Activated gamma-delta T cell treated with anti-CD3 and anti-CD28 coated beads, Interleukin-2, amount 50 U/mL, for 16 hours (primary cell): Measurements from ENCODE around the gene DCUN1D1.

Source experiments
- DNase-seq: peaks from one replicate; pipeline ENCODE4 v3.0.0-alpha.2; 2020; ENCODE audit warnings: low read depth

DCUN1D1 gene

DNA sequence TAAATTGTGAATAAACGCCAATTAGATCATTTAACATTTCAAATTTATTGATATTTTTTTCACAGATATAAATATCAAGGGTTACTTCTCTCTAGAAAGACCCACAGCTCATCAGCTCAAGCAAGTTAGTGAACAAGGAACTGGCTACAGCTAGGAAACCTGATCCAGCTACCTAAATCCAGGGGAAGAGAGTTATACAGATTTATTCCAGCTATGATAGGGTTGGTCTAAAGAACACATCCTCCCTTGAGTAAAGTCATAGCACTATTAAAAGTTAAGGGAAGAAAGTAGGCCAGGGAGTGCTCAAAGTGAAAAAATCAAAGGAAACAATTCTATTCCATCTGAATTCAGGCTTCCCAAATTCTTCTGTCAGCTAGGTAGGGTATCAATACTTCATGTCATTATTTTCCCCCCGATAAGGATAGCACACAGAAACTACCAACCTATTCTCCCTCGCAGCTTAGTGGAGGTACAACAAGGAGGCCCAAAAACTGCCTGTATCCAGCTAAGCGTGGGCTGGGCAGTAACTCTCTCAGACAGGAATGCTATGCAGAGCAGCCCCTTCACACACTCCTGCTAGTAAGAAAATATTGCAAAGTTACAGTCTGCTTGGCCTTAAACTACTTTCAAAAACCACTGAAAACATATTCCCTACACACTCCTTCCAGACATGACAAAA lies 44.0 kb downstream of the DCUN1D1 start:
- DNase-seq, result no peak

DNA sequence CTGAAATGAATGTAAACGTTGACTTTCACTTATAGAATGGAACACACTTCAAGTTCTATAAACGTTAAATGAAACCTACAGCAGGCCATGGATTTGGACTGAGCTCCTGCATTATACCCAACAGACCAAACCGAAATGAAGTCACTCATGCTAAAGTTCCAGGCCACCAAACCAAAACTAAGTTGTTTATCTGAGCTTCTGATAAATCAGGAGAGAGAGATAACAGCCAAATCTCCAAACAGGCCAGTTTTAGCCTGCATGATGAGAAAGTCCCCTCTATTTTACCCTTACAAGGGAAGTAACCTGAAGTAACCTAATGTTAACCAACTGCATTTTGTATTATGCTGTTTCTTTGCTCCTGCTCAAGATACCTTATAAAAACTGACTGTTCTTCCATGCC lies 44.5 kb downstream of the DCUN1D1 start:
- DNase-seq, result no peak

DNA sequence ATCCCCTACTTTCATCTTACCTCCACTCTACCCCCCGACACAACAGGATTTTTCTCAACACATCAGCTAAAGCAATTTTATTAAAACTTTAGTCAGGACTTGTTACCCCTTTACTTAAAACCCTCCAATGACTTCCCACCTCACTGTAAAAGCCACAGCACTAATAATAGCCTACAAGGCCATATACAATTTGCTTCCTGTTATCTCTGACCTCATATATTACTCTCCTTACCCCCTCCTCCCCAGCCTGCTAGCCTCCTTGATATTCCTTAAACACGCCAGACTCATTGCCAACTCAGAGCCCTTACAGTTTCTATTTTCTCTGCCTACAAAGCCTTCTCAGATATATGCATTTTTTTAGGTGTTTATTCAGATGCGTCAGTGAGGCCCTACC lies 54.4 kb downstream of the DCUN1D1 start:
- no peak for DNase-seq

DNA sequence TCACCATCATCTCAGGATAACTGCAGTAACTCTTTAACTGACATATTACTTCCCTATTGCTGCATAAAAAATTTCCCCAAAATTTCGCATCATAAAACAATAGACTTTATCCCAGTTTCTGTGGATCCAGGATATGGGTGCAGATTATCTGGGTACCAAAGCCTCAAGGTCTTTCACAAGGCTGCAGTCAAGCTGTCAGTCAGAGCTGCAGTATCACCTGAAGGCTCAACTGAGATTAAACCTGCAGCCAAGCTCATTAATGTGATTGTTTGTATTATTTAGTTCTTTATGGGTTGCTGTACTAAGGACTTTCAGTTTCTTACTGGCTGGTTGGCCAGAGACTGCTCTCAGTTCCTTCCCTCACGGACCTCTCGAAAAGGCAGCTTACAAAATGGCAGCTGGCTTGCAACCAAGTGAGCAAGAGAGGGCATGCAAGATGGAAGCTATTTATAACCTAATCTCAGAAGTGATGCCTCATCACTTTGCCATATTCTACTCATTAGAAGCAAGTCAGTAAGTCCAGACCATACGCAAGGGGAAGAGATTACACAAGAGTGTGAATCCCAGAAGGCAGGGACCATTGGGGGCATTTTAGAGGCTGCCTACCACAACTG lies 54.9 kb downstream of the DCUN1D1 start:
- DNase-seq, result no peak

DNA sequence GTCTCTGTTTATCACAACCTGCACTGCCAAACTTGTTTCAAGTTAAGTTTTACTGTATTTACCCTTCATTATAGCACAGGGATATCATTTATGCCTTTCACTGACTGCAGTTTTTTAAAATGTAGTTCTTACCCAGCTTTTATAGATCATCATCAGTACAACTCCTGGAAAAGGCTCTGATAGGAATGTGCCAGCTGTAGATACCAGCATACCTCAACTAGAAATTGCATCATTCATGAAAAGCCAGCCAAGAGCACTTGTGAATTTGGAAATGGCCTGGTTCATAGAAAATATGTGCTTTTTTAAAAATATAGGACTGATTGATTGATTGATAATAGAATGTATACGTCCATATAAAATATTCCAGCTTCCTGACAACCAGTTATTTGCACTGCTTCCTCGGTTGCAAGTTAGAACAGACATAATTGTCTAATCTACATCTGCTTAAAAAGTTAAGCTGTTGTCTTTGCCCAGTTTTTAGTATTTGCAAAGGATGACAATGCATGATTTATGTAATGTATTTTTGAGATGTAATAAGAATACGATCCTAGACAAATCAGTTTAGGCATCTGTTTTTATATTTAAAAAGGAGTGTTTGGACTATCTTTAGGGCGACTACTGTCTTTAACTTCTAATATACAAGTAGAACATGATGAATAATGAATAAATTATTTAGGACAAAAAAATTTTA lies 58.5 kb downstream of the DCUN1D1 start:
- DNase-seq, result no peak

DNA sequence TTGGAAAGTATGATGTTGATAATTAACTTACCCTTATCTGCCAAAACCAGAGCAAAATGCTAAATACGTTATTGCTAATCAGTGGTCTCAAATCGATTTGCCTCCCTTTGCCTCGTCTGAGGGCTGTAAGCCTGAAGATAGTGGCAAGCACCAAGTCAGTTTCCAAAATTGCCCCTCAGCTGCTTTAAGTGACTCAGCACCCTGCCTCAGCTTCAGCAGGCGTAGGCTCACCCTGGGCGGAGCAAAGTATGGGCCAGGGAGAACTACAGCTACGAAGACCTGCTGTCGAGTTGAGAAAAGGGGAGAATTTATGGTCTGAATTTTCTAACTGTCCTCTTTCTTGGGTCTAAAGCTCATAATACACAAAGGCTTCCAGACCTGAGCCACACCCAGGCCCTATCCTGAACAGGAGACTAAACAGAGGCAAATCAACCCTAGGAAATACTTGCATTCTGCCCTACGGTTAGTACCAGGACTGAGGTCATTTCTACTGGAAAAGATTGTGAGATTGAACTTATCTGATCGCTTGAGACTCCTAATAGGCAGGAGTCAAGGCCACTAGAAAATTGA lies 59.7 kb downstream of the DCUN1D1 start:
- DNase-seq, result no peak

DNA sequence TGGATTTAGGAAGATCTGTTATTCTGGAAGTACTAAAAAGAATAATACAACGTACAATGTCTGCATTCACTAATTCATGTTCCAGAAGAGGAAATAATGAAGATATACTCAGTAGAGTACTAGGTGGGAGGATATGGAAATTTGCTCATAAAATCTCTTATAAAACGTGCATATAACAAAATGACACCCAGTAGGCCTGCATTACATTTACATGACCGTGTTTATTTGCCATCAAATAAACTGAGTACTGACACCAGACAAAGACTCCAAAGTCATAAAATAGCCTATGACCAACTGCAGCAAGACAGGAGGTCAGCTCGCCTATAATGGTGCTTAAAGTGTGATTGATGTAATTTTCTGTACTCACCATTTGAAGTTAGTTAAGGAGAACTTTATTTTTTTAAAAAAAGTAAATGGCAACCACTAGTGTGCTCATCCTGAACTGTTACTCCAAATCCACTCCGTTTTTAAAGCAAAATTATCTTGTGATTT lies 60.4 kb downstream of the DCUN1D1 start:
- no peak for DNase-seq

DNA sequence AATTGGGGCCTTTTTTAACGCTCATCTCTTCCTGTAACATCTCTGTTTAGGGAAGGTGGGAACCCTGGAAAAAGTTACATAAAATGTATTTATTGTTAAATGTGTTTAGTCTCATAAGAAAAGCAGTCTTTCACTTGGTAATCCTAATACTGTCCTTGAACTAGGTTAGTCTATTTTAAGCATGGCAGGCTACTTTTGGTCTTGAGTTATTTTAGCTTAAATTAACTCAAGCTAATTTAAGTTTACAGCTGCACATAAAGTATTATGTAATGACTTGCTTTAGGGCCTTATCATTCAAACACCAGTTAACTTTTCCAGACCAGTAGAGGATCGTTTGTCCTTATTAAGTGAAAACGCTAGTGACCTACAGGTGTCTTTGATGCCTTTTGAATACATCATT lies 63.2 kb downstream of the DCUN1D1 start:
- DNase-seq, result no peak

DNA sequence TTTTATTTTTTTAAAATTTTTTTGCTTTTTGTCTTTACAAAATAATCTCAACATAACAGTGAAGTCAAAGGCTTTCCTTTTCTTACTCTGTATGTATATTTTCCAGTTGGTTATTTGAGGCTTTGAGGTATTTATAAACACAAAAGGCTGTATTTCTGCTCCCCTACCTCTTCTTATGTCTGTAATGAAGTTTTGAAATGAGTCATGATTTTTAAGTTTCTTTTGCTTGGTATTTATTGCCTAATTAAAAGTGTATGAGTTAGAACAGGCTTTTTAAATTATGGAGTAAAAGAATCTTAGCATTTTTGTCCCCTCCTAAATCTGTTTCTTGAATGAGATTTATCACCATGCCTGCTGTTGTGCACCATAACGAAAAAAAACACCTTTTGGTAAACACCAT lies 66.0 kb downstream of the DCUN1D1 start:
- no peak for DNase-seq

DNA sequence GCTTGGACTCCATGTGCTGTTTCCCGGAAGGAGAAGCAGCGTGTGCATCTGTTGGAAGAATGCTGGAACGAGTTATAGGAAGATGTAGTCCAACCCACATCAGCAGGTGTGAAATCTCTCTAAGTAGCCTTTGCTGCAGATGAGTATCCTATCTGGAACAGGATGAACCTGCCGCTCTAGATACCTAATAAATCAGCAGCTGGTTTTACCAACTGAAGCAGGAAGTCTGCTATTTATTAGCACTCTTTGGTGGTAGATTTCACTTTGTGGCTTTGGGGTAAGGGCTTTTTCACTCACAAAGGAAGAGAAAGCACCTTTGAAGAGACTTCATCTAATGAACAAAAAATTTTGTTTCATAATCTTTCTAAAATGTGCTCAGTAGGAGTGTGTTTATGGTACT lies 66.4 kb downstream of the DCUN1D1 start:
- no peak for DNase-seq

DNA sequence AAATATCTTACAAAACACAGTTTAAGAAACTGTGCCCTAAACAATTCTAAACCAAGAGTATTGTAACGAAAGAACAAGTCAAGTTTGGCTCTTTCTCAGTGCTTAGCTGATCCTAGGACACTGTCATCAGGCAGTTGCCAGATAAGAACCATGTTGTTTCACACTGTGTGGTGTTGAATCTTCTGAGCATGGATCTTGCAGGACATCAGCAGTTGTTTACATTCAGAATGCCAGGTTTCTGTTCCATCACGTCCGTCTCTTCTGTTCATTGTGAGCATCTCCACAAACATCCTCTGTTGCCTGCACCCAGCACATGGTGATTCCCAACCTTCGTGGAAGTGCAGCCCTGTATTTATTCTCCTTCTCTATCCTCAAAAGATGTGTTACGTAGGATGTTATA lies 67.9 kb downstream of the DCUN1D1 start:
- no peak for DNase-seq

DNA sequence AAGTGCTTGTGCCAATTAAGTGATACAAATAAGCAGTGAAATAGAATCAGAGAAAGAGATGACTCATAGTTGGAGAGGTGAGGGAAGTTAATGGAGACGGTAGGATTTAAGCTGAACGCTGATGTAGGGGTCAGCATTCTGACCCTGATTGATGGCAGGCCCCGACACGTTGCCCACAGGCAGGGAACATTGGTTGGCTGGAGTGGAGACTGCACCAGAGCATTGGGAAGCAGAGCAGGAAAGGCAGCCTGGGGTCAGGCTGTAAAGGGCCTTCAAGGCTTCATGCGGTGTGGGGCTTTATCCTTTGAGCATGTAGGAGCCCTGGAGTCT lies 68.6 kb downstream of the DCUN1D1 start:
- no peak for DNase-seq

DNA sequence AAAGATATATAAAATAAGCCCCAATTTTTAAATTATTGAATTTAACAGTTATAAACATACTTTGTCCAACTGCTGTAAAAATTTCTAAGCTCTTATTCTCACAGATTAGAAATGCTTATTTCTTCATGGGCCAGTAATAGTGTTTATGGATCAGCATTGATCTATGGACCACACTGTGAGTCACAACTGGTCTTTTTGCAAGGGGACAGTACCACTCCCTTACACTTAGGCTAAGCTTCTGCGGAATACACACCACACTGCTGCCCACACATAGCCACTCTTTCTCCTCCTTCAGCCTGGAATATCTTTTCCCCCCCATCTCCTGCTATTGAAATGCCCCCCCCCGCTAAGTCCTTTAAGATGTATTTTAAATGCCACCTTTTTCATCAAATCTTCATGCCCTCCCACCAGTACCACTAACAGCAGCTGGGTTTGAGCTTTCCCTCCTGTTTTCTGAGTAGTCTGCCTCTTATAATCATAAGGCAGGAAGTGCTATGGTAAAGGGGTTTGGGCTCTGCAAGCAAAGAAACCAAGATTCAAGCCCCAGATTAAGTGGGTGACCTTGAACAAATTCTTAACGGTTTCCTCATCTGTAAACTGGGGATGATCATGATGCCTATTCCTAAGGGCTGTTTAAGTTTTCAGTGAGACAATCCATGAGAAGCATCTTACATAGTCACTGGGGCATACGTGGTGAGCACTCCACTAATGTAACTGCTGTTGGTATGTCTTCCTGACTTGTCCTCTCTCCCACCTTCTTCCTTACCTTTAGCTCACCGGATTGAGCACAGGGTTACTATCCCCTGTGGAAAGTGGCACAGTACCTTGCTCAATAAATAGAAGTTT lies 69.2 kb downstream of the DCUN1D1 start:
- no peak for DNase-seq

DNA sequence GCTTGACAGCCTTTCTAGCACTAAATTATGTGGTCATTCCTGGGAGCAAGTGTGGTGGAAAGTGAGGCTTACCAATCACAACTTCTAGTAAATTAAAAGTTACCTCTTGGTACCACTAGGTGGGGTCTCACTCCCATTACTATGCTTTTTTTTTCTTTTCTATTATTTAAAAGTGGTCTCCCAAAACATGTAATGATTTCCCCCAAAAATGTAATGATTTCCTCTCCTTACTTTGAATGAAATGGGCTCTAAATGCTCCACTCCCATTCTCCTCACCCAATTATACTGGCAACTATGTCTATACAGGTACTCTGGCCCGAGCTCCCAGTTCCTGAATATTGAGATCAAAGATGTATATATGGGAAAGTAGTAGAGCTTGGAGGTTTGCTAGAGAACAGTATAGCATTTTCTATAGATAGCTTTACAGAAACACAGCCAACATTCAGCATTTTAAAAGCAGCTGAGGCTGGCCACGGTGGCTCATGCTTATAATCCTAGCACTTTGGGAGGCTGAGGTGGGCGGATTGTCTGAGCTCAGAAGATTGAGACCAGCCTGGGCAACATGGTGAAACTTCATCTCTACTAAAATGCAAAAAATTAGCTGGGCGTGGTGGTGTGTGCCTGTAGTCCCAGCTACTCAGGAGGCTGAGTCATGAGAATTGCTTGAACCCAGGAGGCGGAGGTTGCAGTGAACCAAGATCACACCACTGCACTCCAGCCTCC lies 70.9 kb downstream of the DCUN1D1 start:
- no peak for DNase-seq

DNA sequence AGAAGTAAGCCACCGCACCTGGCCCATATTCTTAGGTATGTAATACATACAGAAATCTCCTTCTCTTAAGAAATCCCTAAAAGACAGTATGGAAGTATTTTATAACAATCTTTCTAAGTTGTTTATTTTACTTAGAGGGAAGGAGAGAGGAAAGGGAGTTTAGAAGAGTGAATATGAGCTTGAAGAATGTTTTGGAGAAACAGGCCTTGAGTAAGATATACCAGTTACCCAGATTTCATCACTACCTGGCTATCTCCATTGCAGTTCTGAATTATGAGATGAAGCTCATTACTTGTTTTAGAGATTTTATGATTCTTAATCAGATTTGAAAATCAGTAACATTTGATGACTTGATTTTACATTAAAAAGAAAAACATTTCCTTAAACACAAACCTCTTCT lies 71.9 kb downstream of the DCUN1D1 start:
- DNase-seq, result no peak

DNA sequence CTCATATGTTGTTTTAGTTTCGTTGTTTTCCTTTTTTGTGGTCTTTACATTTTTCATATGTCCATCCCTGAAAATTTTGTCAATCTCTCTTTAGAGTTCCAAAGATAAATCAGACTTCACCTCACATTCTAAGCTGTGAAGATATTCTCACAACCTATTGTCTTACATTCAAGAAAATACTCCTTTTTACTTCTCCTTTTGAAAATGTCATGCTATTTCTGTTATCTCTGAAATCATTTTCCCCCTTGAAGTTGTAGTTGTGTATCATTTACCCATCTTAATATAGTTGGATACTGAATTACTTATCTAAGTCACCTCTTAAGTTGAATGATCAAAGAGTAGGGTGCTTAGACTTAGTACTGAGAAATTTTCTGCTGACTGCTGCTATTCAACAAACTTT lies 74.3 kb downstream of the DCUN1D1 start:
- no peak for DNase-seq

DNA sequence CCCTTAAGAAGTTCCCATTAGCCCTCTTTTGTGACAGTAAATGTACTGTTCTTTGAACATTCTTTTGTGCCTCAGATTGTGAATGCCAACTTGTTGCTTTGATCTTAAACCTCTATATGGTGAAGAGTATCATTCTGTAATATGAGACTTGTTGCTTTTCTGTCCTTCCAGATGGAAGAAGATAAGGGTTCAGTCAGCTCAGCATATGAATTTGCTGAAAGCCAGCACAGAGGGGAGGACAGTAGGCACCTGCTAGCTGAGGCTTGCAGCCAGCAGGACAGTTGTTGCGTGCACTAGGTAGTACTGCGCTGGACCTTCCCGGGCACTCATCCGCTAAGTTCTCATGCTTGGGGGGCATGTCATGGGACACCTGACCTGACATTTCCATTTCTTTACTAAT lies 74.7 kb downstream of the DCUN1D1 start:
- no peak for DNase-seq

DNA sequence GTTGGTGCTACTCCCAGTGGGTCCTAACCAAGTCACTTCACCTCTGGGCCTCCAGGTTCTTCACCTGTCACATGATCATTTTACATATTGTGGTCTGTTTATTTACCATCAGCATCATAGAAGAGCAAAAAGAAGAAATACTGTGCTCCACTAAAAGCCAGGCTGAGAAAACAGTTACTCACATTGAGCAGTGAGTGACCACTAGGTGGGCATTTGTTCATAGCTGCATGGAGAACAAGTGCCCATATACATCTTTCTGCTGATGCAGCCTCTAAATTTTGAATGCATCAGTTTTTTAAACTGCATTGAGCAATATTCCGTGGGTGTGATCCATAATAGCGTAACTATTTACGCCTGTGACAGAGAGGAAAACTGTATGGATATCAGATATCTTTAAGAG lies 76.2 kb downstream of the DCUN1D1 start:
- no peak for DNase-seq

DNA sequence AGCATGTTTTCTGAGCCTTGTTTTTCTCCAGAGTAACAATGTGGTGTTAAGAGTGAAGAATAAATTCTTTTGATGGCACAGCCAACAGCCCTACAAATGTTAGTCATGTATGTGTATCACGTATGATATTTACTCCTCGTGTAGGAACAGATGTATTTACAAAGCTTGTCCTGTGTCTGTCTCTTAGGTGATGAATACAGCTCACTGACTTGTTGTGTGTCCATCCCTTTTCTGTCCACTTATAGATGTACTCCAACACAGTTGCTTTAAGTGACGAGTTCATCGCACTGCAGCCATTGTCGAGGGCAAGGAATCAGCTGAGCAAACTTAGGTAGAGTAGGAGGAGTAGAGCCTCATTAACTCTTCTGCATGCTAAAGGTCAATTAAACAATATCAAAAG lies 78.1 kb downstream of the DCUN1D1 start:
- DNase-seq, result no peak

DNA sequence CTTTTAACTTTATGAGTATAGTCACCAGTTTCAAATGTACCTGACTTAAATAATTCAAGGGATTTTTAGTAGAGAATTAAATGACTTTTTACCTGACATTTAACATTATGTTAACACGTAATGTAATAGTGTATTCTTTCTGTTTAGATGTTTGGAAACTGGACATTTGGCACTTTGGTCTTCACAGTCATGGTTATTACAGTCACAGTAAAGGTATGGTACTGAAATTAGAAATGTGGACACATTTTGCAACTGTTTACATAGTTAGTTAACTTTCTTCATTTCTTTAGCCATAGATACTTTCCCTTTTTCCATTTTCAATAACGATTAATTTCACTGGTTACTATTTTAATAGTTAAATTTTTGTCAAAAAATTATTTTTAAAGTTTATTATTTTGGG lies 83.8 kb downstream of the DCUN1D1 start:
- no peak for DNase-seq

DNA sequence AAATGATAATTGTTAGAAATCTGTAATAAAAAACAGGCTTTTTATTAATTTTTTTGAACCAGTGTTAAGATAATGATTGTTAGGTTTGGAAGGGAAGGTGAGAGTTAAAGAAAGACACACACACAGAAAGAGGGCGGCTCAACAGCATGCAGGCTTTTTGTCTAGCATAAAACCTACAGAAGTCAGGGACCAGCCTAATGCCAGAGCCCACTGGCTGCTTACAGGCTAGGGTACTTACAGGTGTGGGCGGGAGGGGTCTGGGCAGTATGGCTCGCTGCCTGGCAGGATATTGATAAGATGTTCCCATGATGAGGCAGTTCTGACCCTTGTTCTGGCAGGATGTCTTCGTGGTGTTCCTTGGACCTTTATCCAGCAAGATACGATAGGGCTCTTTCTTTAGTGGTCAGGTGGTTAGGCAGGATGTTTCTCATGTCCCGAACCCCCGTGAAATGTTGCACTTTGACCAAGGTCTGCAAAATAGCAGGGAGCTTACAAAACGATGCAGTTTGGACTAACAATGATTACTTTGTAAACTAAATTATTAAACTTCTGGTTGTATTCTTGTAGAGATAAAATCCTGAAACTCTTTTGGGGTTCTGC lies 84.7 kb downstream of the DCUN1D1 start:
- no peak for DNase-seq
